Loucy (cell line): Measurements from ENCODE around the gene ZNF318.

ENCODE experiments used
- H2AFZ ChIP-seq: fragments of 200-600 bp; sonication (generic); 2 replicates; pipeline ENCODE4 v1.6.0; 2016; ENCODE audit warnings: antibody characterized with exemption, mild to moderate bottlenecking, low read length, moderate library complexity
- H3F3A ChIP-seq: fragments of 200-600 bp; 2 replicates; pipeline ENCODE4 v1.6.0; 2016; ENCODE audit warnings: antibody characterized with exemption, low read depth, mild to moderate bottlenecking
- H3K27me3 ChIP-seq: fragments of 200-600 bp; sonication (generic); 2 replicates; pipeline ENCODE4 v1.6.1; 2014; ENCODE audit warnings: low read length, mild to moderate bottlenecking; ENCODE audit not compliant: insufficient read depth, poor library complexity, severe bottlenecking
- H3K36me3 ChIP-seq: fragments of 200-600 bp; sonication (generic); 2 replicates; pipeline ENCODE4 v1.6.1; 2016; ENCODE audit warnings: low read length; ENCODE audit not compliant: insufficient read depth
- H3K4me1 ChIP-seq: fragments of 200-600 bp; sonication (generic); 2 replicates; pipeline ENCODE4 v1.5.1; 2014; ENCODE audit warnings: low read length, mild to moderate bottlenecking; ENCODE audit not compliant: insufficient read depth, poor library complexity, severe bottlenecking
- H3K4me2 ChIP-seq: fragments of 200-600 bp; sonication (generic); 2 replicates; pipeline ENCODE4 v1.6.0; 2014; ENCODE audit warnings: antibody characterized with exemption, low read length, low read depth, mild to moderate bottlenecking; ENCODE audit not compliant: poor library complexity, severe bottlenecking
- H3K4me3 ChIP-seq: fragments of 200-600 bp; sonication (generic); 2 replicates; pipeline ENCODE4 v1.5.1; 2014; ENCODE audit warnings: low read length, mild to moderate bottlenecking, mixed read lengths; ENCODE audit not compliant: poor library complexity, severe bottlenecking
- H3K79me2 ChIP-seq: fragments of 200-600 bp; sonication (generic); 2 replicates; pipeline ENCODE4 v1.6.1; 2014; ENCODE audit warnings: low read length; ENCODE audit not compliant: insufficient read depth
- H3K9ac ChIP-seq: fragments of 200-600 bp; sonication (generic); 2 replicates; pipeline ENCODE4 v1.6.0; 2014; ENCODE audit warnings: mild to moderate bottlenecking, low read depth, low read length, moderate library complexity; ENCODE audit not compliant: poor library complexity, severe bottlenecking
- H3K9me2 ChIP-seq: fragments of 200-600 bp; sonication (generic); replicated peaks from 2 replicates; pipeline ENCODE4 v1.6.1; 2016; ENCODE audit warnings: low read depth, low read length, mixed read lengths
- H3K9me3 ChIP-seq: fragments of 200-600 bp; sonication (generic); 2 replicates; pipeline ENCODE4 v1.6.1; 2014; ENCODE audit warnings: mild to moderate bottlenecking, antibody characterized with exemption, low read length, low read depth; ENCODE audit not compliant: insufficient read depth
- H4K20me1 ChIP-seq: fragments of 200-600 bp; sonication (generic); 2 replicates; pipeline ENCODE4 v1.6.0; 2014; ENCODE audit warnings: antibody characterized with exemption, low read length, mild to moderate bottlenecking; ENCODE audit not compliant: insufficient read depth, poor library complexity, severe bottlenecking
- EZH2phosphoT487 ChIP-seq: fragments of 200-600 bp; IDR thresholded peaks from 2 replicates; pipeline ENCODE4 v1.6.1; 2018; ENCODE audit warnings: antibody characterized with exemption, mild to moderate bottlenecking, moderate library complexity, borderline replicate concordance
- TF ChIP-seq, protein P1 (sequence below): fragments of 200-600 bp; sonication (generic); conservative IDR thresholded peaks from 2 replicates; pipeline ENCODE4 v1.5.1; 2014; ENCODE audit warnings: mild to moderate bottlenecking, antibody characterized with exemption, low read length

Gene ZNF318

DNA sequence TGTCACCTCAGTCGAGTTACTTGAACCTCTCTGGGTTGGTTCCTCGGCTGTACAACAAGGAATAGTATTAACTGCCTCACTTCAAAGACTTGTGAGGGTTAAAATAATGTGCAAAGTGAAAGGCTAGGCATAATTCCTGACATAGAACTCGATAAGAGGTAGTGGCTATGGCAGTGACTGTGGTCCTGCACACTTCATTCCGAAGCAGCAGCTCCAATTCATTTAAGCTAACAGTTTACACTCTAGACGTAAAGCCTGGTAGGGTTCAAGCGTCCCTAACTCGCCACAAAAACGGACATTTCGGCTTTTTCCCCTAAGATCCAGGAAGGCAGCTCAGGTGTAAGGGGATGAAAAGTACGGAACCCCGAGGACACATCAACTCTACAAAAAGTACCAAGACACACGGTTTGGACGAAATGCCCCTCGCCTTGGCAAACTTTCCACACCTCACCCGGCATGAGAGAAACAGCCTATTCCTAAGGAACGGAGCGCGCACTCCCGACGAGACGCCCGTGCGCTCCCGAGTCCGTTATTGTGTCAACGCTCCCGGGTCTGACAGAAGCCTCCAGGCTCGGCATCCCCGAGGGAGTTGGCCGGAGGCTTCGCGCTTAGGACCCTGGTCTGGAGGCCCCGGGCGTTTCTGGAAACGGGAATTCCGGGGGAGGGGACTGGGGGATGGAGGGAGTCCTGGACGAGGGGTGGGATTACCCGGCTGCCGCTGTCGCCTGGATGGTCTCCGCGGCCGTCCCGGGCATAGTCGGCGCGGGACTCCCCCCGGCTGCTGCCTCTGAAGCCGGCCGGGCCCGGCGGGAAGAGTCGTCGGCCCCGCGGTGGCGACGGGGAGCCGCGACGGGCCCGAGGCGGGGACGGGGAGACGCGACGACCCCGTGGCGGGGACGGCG, 937 bp downstream of the ZNF318 start:
- H3K9me2 ChIP-seq = no peaks in the 10 kb centered on the region
- H4K20me1 ChIP-seq = peaks cover 5% of the 10 kb centered on the region
- no peak for TF ChIP-seq EZH2phosphoT487
- TF ChIP-seq, protein P1, sequence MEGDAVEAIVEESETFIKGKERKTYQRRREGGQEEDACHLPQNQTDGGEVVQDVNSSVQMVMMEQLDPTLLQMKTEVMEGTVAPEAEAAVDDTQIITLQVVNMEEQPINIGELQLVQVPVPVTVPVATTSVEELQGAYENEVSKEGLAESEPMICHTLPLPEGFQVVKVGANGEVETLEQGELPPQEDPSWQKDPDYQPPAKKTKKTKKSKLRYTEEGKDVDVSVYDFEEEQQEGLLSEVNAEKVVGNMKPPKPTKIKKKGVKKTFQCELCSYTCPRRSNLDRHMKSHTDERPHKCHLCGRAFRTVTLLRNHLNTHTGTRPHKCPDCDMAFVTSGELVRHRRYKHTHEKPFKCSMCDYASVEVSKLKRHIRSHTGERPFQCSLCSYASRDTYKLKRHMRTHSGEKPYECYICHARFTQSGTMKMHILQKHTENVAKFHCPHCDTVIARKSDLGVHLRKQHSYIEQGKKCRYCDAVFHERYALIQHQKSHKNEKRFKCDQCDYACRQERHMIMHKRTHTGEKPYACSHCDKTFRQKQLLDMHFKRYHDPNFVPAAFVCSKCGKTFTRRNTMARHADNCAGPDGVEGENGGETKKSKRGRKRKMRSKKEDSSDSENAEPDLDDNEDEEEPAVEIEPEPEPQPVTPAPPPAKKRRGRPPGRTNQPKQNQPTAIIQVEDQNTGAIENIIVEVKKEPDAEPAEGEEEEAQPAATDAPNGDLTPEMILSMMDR = no peak
- peaks cover 51% of the 10 kb centered on the region for H3K4me1 ChIP-seq
- peak overlapping the region; percentile 11; the same call in 1 of the 2 replicates for H2AFZ ChIP-seq
- no peaks in the 10 kb centered on the region for H3F3A ChIP-seq
- 0 out of 2 replicates have a peak, but pooled peaks cover 2% of the 10 kb centered on the region for H3K36me3 ChIP-seq
- no peaks in the 10 kb centered on the region for H3K27me3 ChIP-seq
- peak overlapping the region; percentile 83 for H3K9ac ChIP-seq
- peak overlapping the region; percentile 94 for H3K4me2 ChIP-seq
- peaks cover 22% of the 10 kb centered on the region for H3K79me2 ChIP-seq
- H3K4me3 ChIP-seq = peak overlapping the region; percentile 84
- H3K9me3 ChIP-seq = no peaks in the 10 kb centered on the region

DNA sequence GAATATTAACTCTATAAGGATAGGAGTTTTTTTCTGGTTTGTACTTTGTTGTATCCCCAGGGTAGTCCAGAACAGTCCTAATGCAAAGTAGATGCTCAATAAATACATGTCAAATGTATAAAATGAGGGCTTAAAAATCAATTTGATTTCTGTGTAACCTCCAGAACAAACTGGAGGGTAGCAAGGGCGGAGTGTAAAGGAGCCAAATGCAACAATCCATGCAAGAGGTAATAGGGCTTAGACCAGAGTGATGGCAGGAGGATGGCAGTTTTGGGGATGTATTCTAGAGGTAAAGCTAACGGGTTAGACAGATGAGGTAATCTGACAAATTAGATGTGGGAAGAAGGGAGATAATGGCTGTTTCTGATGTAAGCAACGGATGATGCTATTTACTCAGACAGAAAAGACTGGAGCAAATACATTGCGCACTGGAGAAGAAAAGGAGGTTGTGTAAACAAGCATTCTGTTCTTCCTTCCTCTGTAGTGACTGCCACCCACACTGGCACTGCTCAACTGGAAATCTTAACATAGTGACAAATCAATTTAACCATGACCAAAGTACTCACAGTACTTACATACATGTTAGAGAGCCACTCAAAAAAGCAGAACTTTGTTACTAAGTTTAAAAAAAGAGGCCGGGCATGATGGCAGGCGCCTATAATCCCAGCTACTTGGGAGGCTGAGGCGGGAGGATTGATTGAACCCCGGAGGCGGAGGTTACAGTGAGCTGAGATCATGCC, 2.0 kb downstream of the ZNF318 start:
- 0 out of 2 replicates have a peak, but pooled peaks cover 2% of the 10 kb centered on the region for H3K36me3 ChIP-seq
- H3K4me2 ChIP-seq = peak overlapping the region; percentile 94
- peak overlapping the region; percentile 83 for H3K9ac ChIP-seq
- peaks cover 5% of the 10 kb centered on the region for H4K20me1 ChIP-seq
- H3K4me3 ChIP-seq = peak overlapping the region; percentile 84
- H3K4me1 ChIP-seq = peaks cover 60% of the 10 kb centered on the region
- H3F3A ChIP-seq = no peaks in the 10 kb centered on the region
- no peaks in the 10 kb centered on the region for H3K27me3 ChIP-seq
- no peaks in the 10 kb centered on the region for H3K9me2 ChIP-seq
- no peak overlapping the region for H2AFZ ChIP-seq
- H3K9me3 ChIP-seq = no peaks in the 10 kb centered on the region
- TF ChIP-seq, protein P1 = no peak
- TF ChIP-seq EZH2phosphoT487 = no peak
- H3K79me2 ChIP-seq = peaks cover 25% of the 10 kb centered on the region

DNA sequence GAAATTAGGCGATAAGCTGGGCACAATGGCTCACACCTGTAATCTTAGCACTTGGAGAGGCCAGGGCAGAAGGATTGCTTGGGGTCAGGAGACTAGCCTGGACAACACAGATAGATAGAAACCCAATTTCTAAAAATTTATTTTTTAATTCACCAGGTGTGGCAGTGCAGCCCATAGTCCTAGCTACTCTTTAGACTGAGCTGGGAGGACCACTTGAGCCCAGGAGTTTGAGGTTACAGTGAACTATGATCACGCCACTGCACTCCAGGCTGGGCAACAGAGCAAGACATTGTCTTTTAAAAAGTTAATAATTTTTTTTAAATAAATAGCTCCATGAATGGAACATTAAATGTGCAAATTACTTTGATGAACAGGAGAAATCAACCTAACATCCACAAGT, 8.2 kb downstream of the ZNF318 start:
- no peaks in the 10 kb centered on the region for H3F3A ChIP-seq
- no peaks in the 10 kb centered on the region for H3K9me3 ChIP-seq
- peaks cover 34% of the 10 kb centered on the region; the same call in 1 of the 2 replicates for H3K36me3 ChIP-seq
- H3K4me3 ChIP-seq = no peak overlapping the region
- no peaks in the 10 kb centered on the region for H4K20me1 ChIP-seq
- H3K9me2 ChIP-seq = no peaks in the 10 kb centered on the region
- H3K4me1 ChIP-seq = peaks cover 52% of the 10 kb centered on the region
- peaks cover 16% of the 10 kb centered on the region; the same call in 1 of the 2 replicates for H3K79me2 ChIP-seq
- no peak for TF ChIP-seq EZH2phosphoT487
- TF ChIP-seq, protein P1 = peak; percentile 25; the same call in 1 of the 2 replicates
- H2AFZ ChIP-seq = no peak overlapping the region
- H3K27me3 ChIP-seq = no peaks in the 10 kb centered on the region
- no peak overlapping the region for H3K9ac ChIP-seq
- peak overlapping the region; percentile 40 for H3K4me2 ChIP-seq
